OCI-LY7 (cell line): ENCODE measurements around the gene FEV.

Source experiments
- EZH2phosphoT487 ChIP-seq: fragments of 200-600 bp; sonication (generic); IDR thresholded peaks from 2 replicates; pipeline ENCODE4 v1.6.1; 2018; ENCODE audit warnings: low read depth, borderline replicate concordance, mild to moderate bottlenecking, mixed run types, antibody characterized with exemption, low read length, moderate library complexity, mixed read lengths
- TF ChIP-seq, protein P1 (sequence below): fragments of 200-600 bp; sonication (generic); conservative IDR thresholded peaks from 2 replicates; pipeline ENCODE4 v1.5.1; 2014; ENCODE audit warnings: mild to moderate bottlenecking, antibody characterized with exemption, low read length, moderate library complexity, mixed read lengths

DNA sequence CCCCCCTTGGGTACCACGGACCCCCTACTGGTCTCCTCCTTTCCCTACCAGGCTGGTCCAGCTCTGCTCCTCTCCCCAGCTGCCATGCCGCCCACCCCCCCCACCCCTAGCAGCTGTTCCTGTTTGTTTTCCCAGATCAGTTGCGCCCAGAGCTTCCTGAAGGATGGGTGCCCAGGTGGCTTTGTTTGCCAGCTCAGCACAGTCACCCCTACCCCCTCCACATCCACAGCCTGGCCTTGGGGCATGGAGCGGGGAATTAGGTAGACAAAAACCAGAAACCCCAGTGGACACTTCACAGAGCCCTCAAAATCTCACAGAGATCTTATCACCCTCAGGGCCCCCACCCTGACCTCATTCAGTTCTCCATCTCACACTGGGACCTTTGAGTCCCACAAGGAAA, 12.0 kb upstream of the FEV start:
- TF ChIP-seq, protein P1, sequence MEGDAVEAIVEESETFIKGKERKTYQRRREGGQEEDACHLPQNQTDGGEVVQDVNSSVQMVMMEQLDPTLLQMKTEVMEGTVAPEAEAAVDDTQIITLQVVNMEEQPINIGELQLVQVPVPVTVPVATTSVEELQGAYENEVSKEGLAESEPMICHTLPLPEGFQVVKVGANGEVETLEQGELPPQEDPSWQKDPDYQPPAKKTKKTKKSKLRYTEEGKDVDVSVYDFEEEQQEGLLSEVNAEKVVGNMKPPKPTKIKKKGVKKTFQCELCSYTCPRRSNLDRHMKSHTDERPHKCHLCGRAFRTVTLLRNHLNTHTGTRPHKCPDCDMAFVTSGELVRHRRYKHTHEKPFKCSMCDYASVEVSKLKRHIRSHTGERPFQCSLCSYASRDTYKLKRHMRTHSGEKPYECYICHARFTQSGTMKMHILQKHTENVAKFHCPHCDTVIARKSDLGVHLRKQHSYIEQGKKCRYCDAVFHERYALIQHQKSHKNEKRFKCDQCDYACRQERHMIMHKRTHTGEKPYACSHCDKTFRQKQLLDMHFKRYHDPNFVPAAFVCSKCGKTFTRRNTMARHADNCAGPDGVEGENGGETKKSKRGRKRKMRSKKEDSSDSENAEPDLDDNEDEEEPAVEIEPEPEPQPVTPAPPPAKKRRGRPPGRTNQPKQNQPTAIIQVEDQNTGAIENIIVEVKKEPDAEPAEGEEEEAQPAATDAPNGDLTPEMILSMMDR: no peak
- no peak for TF ChIP-seq EZH2phosphoT487
